Stimulated activated memory B cell treated with anti-CD40 and anti-IgM and Interleukin-4, amounts not matched to agents 10 μg/mL and 1 μg/mL and 100 μg/mL, for 72 hours (primary cell): Measurements from ENCODE around the gene DNAJC17.

Experiments
- ATAC-seq: fragments of 150-1000 bp; cut with Tn5 transposase; 2 replicates; pipeline ENCODE4 v1.10.0; 2021
- H3K27ac Mint-ChIP-seq: one replicate; pipeline ENCODE4 v1.8.0; 2022; ENCODE audit warnings: mild to moderate bottlenecking, mixed read lengths
- H3K27me3 Mint-ChIP-seq: one replicate; pipeline ENCODE4 v1.8.0; 2022; ENCODE audit warnings: mixed read lengths
- H3K36me3 Mint-ChIP-seq: one replicate; pipeline ENCODE4 v1.8.0; 2022; ENCODE audit warnings: mixed read lengths
- H3K4me1 Mint-ChIP-seq: one replicate; pipeline ENCODE4 v1.8.0; 2022; ENCODE audit warnings: mixed read lengths
- H3K4me3 Mint-ChIP-seq: one replicate; pipeline ENCODE4 v1.8.0; 2022; ENCODE audit warnings: mild to moderate bottlenecking, moderate library complexity, mixed read lengths
- H3K9me3 Mint-ChIP-seq: one replicate; pipeline ENCODE4 v1.8.0; 2022; ENCODE audit warnings: mixed read lengths

Gene DNAJC17

GRCh38 chr15:40807028-40807887 is at the start of gene DNAJC17, which contains the start of gene ZFYVE19:
Gene DNAJC17 (minus strand): TSS chr15:40807473. CDS start chr15:40807446, 27 bp downstream.
Gene ZFYVE19 (plus strand): TSS chr15:40807089. CDS start chr15:40807590, 501 bp downstream.
- H3K4me3 Mint-ChIP-seq, result peak within 1 kb of the TSS; percentile 96
- H3K36me3 Mint-ChIP-seq, result peaks cover 17% of the 10 kb centered on the region
- no peaks in the 10 kb centered on the region for H3K27me3 Mint-ChIP-seq
- ATAC-seq, result peak; percentile 99
- no peaks in the 10 kb centered on the region for H3K9me3 Mint-ChIP-seq
- H3K27ac Mint-ChIP-seq, result peak within 1 kb of the TSS; percentile 97
- H3K4me1 Mint-ChIP-seq, result peaks cover 19% of the 10 kb centered on the region

- H3K4me3 Mint-ChIP-seq, result no peak overlapping the region
- H3K36me3 Mint-ChIP-seq, result peaks cover 21% of the 10 kb centered on the region
- H3K9me3 Mint-ChIP-seq, result no peaks in the 10 kb centered on the region
- no peak overlapping the region for H3K27ac Mint-ChIP-seq
- no peak for ATAC-seq
- H3K27me3 Mint-ChIP-seq, result no peaks in the 10 kb centered on the region
- H3K4me1 Mint-ChIP-seq, result peaks cover 18% of the 10 kb centered on the region
Observed at GRCh38 chr15:40856746-40857145, 49.5 kb upstream of the DNAJC17 start.

- Mint-ChIP-seq H3K4me3 (no peak overlapping the region), H3K9me3 (no peaks in the 10 kb centered on the region), H3K4me1 (peaks cover 18% of the 10 kb centered on the region), H3K27ac (no peak overlapping the region), H3K27me3 (no peaks in the 10 kb centered on the region), H3K36me3 (peaks cover 29% of the 10 kb centered on the region)
- ATAC-seq, result no peak
Observed at GRCh38 chr15:40855706-40856234, 48.5 kb upstream of the DNAJC17 start.

GRCh38 chr15:40854161-40854560 is 46.9 kb upstream of the DNAJC17 start:
- Mint-ChIP-seq H3K4me3 (no peak overlapping the region), H3K36me3 (peaks cover 35% of the 10 kb centered on the region), H3K27me3 (no peaks in the 10 kb centered on the region), H3K4me1 (peaks cover 13% of the 10 kb centered on the region), H3K9me3 (no peaks in the 10 kb centered on the region), H3K27ac (no peak overlapping the region)
- ATAC-seq, result no peak

- H3K27me3 Mint-ChIP-seq, result no peaks in the 10 kb centered on the region
- H3K27ac Mint-ChIP-seq, result no peak overlapping the region
- peaks cover 8% of the 10 kb centered on the region for H3K4me1 Mint-ChIP-seq
- H3K36me3 Mint-ChIP-seq, result peaks cover 35% of the 10 kb centered on the region
- H3K9me3 Mint-ChIP-seq, result no peaks in the 10 kb centered on the region
- no peak overlapping the region for H3K4me3 Mint-ChIP-seq
- no peak for ATAC-seq
Observed at GRCh38 chr15:40853241-40853890, 46.1 kb upstream of the DNAJC17 start.

- Mint-ChIP-seq H3K9me3 (no peaks in the 10 kb centered on the region), H3K4me3 (no peak overlapping the region), H3K27ac (peak overlapping the region; percentile 6), H3K27me3 (no peaks in the 10 kb centered on the region), H3K36me3 (peaks cover 35% of the 10 kb centered on the region), H3K4me1 (peaks cover 11% of the 10 kb centered on the region)
- ATAC-seq, result no peak
Observed at GRCh38 chr15:40852529-40852928, 45.3 kb upstream of the DNAJC17 start.

GRCh38 chr15:40850576-40851112 is 43.4 kb upstream of the DNAJC17 start:
- Mint-ChIP-seq H3K27me3 (no peaks in the 10 kb centered on the region), H3K27ac (no peak overlapping the region), H3K4me1 (peaks cover 27% of the 10 kb centered on the region), H3K9me3 (no peaks in the 10 kb centered on the region), H3K36me3 (peaks cover 28% of the 10 kb centered on the region), H3K4me3 (no peak overlapping the region)
- no peak for ATAC-seq

GRCh38 chr15:40847223-40847961 is 40.1 kb upstream of the DNAJC17 start:
- Mint-ChIP-seq H3K4me1 (peaks cover 39% of the 10 kb centered on the region), H3K27me3 (no peaks in the 10 kb centered on the region), H3K4me3 (peak overlapping the region; percentile 46), H3K36me3 (peaks cover 14% of the 10 kb centered on the region), H3K27ac (peak overlapping the region; percentile 59), H3K9me3 (no peaks in the 10 kb centered on the region)
- ATAC-seq, result peak; percentile 72

- peak overlapping the region; percentile 46 for H3K4me3 Mint-ChIP-seq
Observed at GRCh38 chr15:40846841-40847222, 39.6 kb upstream of the DNAJC17 start.

GRCh38 chr15:40845511-40846284 is 38.4 kb upstream of the DNAJC17 start:
- no peak for ATAC-seq
- H3K9me3 Mint-ChIP-seq, result no peaks in the 10 kb centered on the region
- H3K4me1 Mint-ChIP-seq, result peaks cover 39% of the 10 kb centered on the region
- H3K36me3 Mint-ChIP-seq, result peaks cover 5% of the 10 kb centered on the region
- H3K27me3 Mint-ChIP-seq, result no peaks in the 10 kb centered on the region
- H3K27ac Mint-ChIP-seq, result peak overlapping the region; percentile 59
- peak overlapping the region; percentile 87 for H3K4me3 Mint-ChIP-seq

More at GRCh38 chr15:40846841-40847222, 39.6 kb upstream of the DNAJC17 start:
- no peak for ATAC-seq
- Mint-ChIP-seq H3K27ac (peak overlapping the region; percentile 59), H3K36me3 (peaks cover 14% of the 10 kb centered on the region), H3K9me3 (no peaks in the 10 kb centered on the region), H3K27me3 (no peaks in the 10 kb centered on the region), H3K4me1 (peaks cover 39% of the 10 kb centered on the region)

GRCh38 chr15:40845036-40845435 is 37.8 kb upstream of the DNAJC17 start:
- Mint-ChIP-seq H3K27me3 (no peaks in the 10 kb centered on the region), H3K27ac (peak overlapping the region; percentile 81), H3K4me1 (peaks cover 39% of the 10 kb centered on the region), H3K4me3 (peak overlapping the region; percentile 87), H3K36me3 (no peaks in the 10 kb centered on the region), H3K9me3 (no peaks in the 10 kb centered on the region)
- ATAC-seq, result no peak

GRCh38 chr15:40844696-40845030 is 37.4 kb upstream of the DNAJC17 start:
- no peaks in the 10 kb centered on the region for H3K9me3 Mint-ChIP-seq
- H3K27ac Mint-ChIP-seq, result peak overlapping the region; percentile 81
- H3K27me3 Mint-ChIP-seq, result no peaks in the 10 kb centered on the region
- H3K4me1 Mint-ChIP-seq, result peaks cover 39% of the 10 kb centered on the region
- peak overlapping the region; percentile 87 for H3K4me3 Mint-ChIP-seq
- no peaks in the 10 kb centered on the region for H3K36me3 Mint-ChIP-seq
- ATAC-seq, result peak; percentile 63

GRCh38 chr15:40843885-40844695 is 36.8 kb upstream of the DNAJC17 start, which contains the start of gene SPINT1:
Gene SPINT1 (plus strand): TSS chr15:40844048. CDS start chr15:40844555, 507 bp downstream.
- Mint-ChIP-seq H3K4me3 (peak within 1 kb of the TSS; percentile 87), H3K27me3 (no peaks in the 10 kb centered on the region), H3K9me3 (no peaks in the 10 kb centered on the region), H3K4me1 (peaks cover 39% of the 10 kb centered on the region), H3K36me3 (no peaks in the 10 kb centered on the region), H3K27ac (peak within 1 kb of the TSS; percentile 81)
- ATAC-seq, result peak; percentile 79
